Loucy (cell line): Measurements from ENCODE around the gene C4A.

ENCODE experiments used
- CTCF ChIP-seq: fragments of 200-600 bp; sonication (generic); conservative IDR thresholded peaks from 2 replicates; pipeline ENCODE4 v1.5.1; 2014; ENCODE audit warnings: mild to moderate bottlenecking, antibody characterized with exemption, low read length
- EZH2phosphoT487 ChIP-seq: fragments of 200-600 bp; IDR thresholded peaks from 2 replicates; pipeline ENCODE4 v1.6.1; 2018; ENCODE audit warnings: antibody characterized with exemption, mild to moderate bottlenecking, moderate library complexity, borderline replicate concordance

DNA sequence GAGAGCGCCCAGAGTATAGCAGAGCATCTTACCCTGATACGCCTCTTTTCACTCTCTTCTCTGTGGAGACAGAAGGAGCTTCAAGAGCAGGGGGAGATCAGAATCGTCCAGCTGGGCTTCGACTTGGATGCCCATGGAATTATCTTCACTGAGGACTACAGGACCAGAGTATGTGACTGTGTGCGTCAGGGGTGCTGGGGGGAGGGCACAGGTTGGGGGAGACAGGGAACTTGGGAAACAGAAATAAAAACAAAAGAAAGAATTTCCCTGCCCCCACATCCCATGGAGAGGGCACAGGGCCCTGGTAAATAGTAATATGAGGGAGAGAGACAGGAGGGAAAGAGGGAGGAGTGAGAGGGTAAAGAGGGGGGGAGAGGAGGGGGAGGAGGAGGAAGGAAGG is 3.0 kb upstream of the C4A start:
- TF ChIP-seq CTCF: no peak
- TF ChIP-seq EZH2phosphoT487: no peak
